Neural progenitor cell (in vitro differentiated cells): ENCODE measurements around the gene GALC.

Experiments
- CTCF ChIP-seq: fragments of 200-600 bp; sonication (generic); IDR thresholded peaks from 2 replicates; pipeline ENCODE4 v1.5.1; 2017; ENCODE audit warnings: antibody characterized with exemption, mild to moderate bottlenecking
- EZH2 ChIP-seq: fragments of 200-600 bp; sonication (generic); IDR thresholded peaks from 2 replicates; pipeline ENCODE4 v1.6.1; 2017; ENCODE audit warnings: antibody characterized with exemption, mild to moderate bottlenecking, moderate library complexity
- EZH2phosphoT487 ChIP-seq: fragments of 200-600 bp; sonication (generic); IDR thresholded peaks from 2 replicates; pipeline ENCODE4 v1.6.1; 2017; ENCODE audit warnings: antibody characterized with exemption

GRCh38 chr14:87990682-87991081 lies 2.3 kb downstream of the GALC start:
- TF ChIP-seq CTCF: no peak
- no peak for TF ChIP-seq EZH2
- no peak for TF ChIP-seq EZH2phosphoT487
